HG03439 (cell line): Measurements from ENCODE around the gene PPP1R1B.

Experiments used
- ATAC-seq: cut with Tn5 transposase; IDR thresholded peaks from one replicate; pipeline ENCODE4 v1.9.1; 2021; ENCODE audit warnings: mild to moderate bottlenecking, moderate library complexity; ENCODE audit not compliant: unreplicated experiment

Gene PPP1R1B

GRCh38 chr17:39651923-39652586 lies 25.3 kb downstream of the PPP1R1B start:
- ATAC-seq: no peak

DNA sequence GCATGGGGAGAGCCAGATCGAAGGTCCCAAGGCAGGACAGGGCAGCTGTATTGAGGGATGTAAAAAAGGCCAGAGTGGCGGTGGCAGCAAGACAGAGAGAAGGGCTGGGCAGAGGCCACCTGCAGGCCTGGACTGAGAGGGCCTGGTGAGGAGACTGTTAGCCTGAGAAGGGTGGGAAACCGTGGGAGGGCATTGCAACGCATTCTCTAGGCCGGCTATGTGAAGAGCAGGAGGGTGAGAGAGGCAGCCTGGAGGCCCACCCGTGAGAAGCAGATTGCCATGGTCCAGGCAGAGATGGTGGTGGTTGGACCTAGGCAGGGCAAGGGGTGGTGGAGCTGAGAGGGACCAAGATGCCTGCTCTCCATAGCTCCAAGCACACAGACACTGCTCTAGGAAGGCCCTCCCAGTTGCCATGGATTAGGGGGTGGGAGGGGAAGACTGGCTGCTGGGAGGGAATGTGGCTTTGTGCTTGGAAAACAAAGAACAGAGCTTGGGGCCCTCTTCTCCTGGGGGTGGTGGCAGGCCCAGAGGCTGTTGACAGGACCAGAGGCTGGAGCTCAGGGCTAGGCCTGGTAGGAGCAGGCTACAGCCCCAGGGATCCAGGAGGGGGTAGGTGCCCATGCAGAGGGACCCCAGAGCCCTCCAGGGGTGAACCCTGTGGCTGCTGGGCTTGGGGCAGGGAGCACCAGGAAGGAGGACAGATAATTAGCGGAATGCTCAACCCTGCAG lies 26.0 kb downstream of the PPP1R1B start:
- no peak for ATAC-seq

DNA sequence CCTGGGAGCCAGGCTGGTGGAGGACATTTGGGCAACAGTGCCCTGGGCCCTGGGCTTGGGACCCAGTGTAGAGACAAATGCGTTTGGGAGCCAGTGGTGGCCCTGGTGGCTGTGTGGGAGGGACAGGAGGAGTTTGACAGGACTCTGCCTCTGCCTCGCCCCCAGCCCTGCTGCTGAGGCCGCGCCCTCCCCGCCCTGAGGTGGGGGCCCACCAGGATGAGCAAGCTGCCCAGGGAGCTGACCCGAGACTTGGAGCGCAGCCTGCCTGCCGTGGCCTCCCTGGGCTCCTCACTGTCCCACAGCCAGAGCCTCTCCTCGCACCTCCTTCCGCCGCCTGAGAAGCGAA lies 26.5 kb downstream of the PPP1R1B start:
- no peak for ATAC-seq

DNA sequence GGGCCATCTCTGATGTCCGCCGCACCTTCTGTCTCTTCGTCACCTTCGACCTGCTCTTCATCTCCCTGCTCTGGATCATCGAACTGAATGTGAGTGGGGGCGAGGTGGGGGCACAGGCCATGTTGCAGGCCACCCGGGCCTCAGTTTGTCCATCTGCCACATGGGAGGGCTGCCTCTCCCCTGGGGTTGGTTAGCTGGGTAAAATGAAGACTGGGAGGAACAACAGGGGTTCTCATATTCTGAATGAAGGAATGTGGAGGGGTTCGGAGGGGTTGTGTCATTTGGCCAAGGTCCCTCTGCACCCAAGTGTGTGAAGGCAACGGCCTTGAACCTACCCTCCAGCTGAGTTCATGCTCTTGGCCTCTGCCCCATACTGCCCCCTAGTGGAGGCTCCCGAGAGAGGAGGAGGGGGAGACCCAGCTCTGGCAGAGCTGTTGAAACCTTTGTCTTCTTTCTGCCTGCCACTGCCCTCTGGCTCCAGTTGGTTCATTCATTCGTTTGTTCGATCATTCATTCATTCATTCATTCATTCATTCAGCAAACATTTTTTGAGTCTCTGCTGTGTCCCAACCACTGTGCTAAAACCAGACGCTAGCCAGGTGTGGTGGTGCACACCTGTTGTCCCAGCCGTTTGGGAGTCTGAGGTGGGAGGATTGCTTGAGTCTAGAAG lies 27.0 kb downstream of the PPP1R1B start:
- no peak for ATAC-seq

DNA sequence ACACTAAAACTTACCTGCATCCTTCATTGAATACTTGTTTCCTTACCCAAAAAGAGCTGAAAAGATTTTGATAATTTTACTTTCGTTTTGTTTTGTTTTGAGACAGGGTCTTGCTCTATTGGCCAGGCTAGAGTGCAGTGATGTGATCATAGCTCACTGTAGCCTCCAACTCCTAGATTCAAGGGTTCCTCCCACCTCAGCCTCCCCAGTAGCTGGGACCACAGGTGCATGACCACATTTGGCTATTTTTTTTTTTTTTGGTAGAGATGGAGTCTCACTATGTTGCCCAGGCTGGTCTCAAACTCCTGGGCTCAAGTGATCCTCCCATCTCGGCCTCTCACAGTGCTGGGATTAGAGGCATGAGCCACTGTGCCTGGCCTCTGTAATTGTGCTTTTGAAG lies 28.4 kb downstream of the PPP1R1B start:
- no peak for ATAC-seq

- ATAC-seq: no peak
These were observed 31.6 kb downstream of the PPP1R1B start for GRCh38 chr17:39658346-39658745.

DNA sequence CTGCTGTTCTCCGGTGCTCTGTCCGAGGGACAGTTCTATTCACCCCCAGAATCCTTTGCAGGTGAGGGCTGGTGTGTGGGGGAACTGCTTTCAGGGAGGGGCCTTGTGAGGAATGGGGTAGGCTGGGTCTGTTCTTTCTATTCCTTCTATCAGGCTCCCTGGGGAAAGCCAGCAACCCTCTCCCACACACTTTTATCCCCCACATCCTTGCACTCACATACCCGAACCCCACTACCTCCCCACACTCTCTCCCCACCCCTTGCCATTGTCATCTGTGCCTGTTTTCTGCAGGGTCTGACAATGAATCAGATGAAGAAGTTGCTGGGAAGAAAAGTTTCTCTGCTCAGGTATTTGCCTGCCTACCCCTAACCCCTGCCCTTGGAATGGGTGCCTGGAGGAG lies 32.0 kb downstream of the PPP1R1B start:
- no peak for ATAC-seq

GRCh38 chr17:39659279-39660010 lies 32.7 kb downstream of the PPP1R1B start:
- ATAC-seq: no peak

DNA sequence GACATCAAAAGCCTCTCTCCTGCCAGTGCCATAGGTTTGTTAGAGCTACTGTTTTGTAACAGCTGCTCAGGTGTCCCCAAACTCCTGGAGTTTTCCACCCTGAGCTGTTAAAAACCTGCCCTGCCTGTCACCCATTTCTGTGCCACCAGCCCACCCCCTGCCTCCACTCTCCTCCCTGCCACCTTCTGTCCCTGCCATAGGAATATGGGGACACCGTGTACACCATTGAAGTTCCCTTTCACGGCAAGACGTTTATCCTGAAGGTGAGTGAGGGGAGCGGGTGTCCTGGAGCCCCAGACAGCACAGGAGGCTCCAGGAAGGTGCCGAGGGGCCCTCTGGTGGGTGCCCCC lies 33.2 kb downstream of the PPP1R1B start:
- ATAC-seq: no peak

DNA sequence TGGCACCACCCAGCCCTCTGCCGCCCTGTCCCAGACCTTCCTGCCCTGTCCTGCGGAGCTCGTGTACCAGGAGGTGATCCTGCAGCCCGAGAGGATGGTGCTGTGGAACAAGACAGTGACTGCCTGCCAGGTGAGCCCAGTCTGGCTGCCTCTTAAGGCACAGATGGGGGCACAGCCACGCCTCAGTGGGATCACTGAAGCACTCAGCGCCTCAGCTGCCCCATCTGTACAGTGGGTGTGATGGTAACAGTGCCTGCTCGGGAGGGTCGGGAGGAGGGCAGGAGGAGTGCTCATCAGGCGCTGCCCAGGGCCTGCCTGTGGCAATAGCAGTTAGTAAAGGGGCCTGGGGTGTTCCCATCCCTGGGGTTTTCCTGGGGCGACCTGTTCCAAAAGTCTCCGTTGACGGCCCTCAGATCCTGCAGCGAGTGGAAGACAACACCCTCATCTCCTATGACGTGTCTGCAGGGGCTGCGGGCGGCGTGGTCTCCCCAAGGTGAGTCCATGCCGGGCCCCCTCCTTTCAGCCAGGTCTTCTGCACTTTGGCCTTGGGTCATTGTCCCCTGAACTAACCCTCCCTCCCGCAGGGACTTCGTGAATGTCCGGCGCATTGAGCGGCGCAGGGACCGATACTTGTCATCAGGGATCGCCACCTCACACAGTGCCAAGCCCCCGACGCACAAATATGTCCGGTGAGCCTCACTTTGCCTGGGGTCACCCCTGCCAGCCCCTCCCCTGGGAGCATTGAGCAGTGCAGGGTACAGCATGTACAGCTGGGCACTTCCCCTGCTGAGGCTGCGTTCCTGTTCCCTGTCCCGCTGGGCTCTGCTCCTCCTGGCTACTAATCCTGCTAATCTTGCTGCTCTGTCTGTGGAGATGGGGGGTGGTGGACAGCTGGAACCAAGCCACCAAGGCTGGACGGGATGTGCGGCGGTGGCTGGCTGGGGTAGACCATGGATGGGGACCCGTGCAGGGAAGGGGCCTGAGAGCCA lies 33.9 kb downstream of the PPP1R1B start:
- no peak for ATAC-seq

GRCh38 chr17:39661744-39662541 lies 35.2 kb downstream of the PPP1R1B start:
- no peak for ATAC-seq

DNA sequence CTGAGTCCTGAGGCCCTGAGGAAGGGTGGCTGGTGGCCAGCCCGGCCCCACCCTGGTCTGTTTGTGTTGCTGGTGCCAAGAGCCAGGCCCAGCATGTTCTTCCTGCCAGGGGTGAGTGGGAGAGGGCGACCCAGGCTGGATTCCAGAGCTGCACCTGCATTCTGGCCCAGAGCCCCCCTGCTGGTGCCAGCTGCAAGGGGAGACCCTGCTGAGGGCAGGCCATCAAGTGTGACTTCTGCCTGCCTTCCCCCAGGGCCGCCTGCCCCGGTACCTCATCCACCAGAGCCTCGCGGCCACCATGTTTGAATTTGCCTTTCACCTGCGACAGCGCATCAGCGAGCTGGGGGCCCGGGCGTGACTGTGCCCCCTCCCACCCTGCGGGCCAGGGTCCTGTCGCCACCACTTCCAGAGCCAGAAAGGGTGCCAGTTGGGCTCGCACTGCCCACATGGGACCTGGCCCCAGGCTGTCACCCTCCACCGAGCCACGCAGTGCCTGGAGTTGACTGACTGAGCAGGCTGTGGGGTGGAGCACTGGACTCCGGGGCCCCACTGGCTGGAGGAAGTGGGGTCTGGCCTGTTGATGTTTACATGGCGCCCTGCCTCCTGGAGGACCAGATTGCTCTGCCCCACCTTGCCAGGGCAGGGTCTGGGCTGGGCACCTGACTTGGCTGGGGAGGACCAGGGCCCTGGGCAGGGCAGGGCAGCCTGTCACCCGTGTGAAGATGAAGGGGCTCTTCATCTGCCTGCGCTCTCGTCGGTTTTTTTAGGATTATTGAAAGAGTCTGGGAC lies 36.0 kb downstream of the PPP1R1B start:
- no peak for ATAC-seq

- no peak for ATAC-seq
These were observed 36.6 kb downstream of the PPP1R1B start for GRCh38 chr17:39663340-39663687.

GRCh38 chr17:39663688-39664580 lies 37.2 kb downstream of the PPP1R1B start:
- no peak for ATAC-seq

GRCh38 chr17:39664581-39665561 lies 38.1 kb downstream of the PPP1R1B start, which contains the start of gene TCAP:
Gene TCAP, plus strand, starts transcription at chr17:39665349. Its CDS starts 11 bp downstream, at chr17:39665360.
- no peak for ATAC-seq

DNA sequence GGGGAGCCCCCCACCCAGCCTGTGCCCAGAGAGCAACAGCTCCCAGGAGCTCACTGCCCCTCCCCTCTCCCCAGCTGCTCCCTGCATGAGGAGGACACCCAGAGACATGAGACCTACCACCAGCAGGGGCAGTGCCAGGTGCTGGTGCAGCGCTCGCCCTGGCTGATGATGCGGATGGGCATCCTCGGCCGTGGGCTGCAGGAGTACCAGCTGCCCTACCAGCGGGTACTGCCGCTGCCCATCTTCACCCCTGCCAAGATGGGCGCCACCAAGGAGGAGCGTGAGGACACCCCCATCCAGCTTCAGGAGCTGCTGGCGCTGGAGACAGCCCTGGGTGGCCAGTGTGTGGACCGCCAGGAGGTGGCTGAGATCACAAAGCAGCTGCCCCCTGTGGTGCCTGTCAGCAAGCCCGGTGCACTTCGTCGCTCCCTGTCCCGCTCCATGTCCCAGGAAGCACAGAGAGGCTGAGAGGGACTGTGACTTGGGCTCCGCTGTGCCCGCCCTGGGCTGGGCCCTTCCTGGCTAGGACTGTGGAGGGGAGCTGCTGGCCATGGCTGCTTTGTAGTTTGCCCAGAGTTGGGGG lies 39.0 kb downstream of the PPP1R1B start:
- no peak for ATAC-seq
